Endothelial cell (in vitro differentiated cells): ENCODE measurements around the gene PSME1. TPM values are rescaled to one million over a fixed set of nuclear protein-coding genes. Genes with fewer than 3 reads are reported as not detected.

Experiments
- DNase-seq: peaks from one replicate; pipeline ENCODE4 v3.0.0; 2021; ENCODE audit warnings: low spot score
- H3K27ac Mint-ChIP-seq: one replicate; pipeline ENCODE4 v1.8.0; 2021; ENCODE audit warnings: mixed read lengths, inconsistent platforms; ENCODE audit not compliant: unreplicated experiment
- H3K27me3 Mint-ChIP-seq: one replicate; pipeline ENCODE4 v1.8.0; 2021; ENCODE audit warnings: mild to moderate bottlenecking, moderate library complexity, mixed read lengths, inconsistent platforms; ENCODE audit not compliant: unreplicated experiment
- H3K36me3 Mint-ChIP-seq: one replicate; pipeline ENCODE4 v1.8.0; 2021; ENCODE audit warnings: mild to moderate bottlenecking, low read depth, mixed read lengths, inconsistent platforms; ENCODE audit not compliant: unreplicated experiment
- H3K4me1 Mint-ChIP-seq: one replicate; pipeline ENCODE4 v1.8.0; 2021; ENCODE audit warnings: mild to moderate bottlenecking, mixed read lengths, inconsistent platforms; ENCODE audit not compliant: unreplicated experiment
- H3K4me3 Mint-ChIP-seq: one replicate; pipeline ENCODE4 v1.8.0; 2021; ENCODE audit warnings: mild to moderate bottlenecking, mixed read lengths, inconsistent platforms; ENCODE audit not compliant: unreplicated experiment
- H3K9me3 Mint-ChIP-seq: one replicate; pipeline ENCODE4 v1.8.0; 2021; ENCODE audit warnings: mixed read lengths, inconsistent platforms; ENCODE audit not compliant: unreplicated experiment
- total RNA-seq: library from RNA; stranded (reverse); fragmentation: NEBNext Ultra II Directional; extraction: Animal tissue kit (Norgen Biotek cat#: 25700); gene quantifications from one replicate; pipeline ENCODE4 v1.2.1, GENCODE V29; 2021; ENCODE audit not compliant: unreplicated experiment
- TF ChIP-seq, protein P1 (sequence below): fragments of 200-600 bp; sonication (generic); IDR thresholded peaks from one replicate; pipeline ENCODE4 v1.5.0; 2021; ENCODE audit warnings: antibody characterized with exemption; ENCODE audit not compliant: unreplicated experiment

The PSME1 gene
- total RNA-seq, 1 donor from 2014 or later, result 43.6 TPM

DNA sequence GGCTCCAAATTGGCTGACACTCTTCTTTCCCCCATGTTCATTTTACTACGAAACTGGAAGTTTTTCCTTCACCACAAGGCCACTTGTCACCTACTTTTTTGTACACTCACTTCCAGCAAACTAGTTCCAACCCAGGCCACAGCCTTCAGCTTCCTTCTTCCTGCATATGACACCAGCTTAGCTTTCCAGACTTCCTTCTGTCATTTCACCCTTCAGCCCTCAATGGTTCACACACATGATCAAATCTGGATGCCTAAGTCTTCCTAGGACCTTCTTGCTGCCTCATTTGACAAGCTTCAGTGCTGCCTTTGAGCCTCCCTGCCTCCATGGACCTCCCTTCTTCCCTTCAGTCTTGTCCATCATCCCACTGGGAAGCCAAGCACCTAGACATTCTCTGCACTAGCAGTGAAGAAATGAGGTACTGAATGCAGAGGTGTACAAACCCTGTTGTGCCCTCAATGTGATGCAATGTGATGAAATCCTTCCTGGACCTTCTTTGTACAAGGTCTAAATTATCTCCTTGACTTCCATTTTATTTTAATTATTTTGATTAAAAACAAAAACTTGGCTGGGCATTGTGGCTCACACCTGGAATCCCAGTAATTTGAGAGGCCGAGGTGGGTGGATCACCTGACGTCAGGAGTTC is 31.6 kb downstream of the PSME1 start:
- Mint-ChIP-seq H3K9me3 (no peaks in the 10 kb centered on the region), H3K4me3 (peak overlapping the region; percentile 48), H3K4me1 (peaks cover 3% of the 10 kb centered on the region), H3K36me3 (peaks cover 39% of the 10 kb centered on the region), H3K27me3 (peaks cover 4% of the 10 kb centered on the region), H3K27ac (no peak overlapping the region)
- no peak for DNase-seq
- TF ChIP-seq, protein P1, sequence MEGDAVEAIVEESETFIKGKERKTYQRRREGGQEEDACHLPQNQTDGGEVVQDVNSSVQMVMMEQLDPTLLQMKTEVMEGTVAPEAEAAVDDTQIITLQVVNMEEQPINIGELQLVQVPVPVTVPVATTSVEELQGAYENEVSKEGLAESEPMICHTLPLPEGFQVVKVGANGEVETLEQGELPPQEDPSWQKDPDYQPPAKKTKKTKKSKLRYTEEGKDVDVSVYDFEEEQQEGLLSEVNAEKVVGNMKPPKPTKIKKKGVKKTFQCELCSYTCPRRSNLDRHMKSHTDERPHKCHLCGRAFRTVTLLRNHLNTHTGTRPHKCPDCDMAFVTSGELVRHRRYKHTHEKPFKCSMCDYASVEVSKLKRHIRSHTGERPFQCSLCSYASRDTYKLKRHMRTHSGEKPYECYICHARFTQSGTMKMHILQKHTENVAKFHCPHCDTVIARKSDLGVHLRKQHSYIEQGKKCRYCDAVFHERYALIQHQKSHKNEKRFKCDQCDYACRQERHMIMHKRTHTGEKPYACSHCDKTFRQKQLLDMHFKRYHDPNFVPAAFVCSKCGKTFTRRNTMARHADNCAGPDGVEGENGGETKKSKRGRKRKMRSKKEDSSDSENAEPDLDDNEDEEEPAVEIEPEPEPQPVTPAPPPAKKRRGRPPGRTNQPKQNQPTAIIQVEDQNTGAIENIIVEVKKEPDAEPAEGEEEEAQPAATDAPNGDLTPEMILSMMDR, result no peak

DNA sequence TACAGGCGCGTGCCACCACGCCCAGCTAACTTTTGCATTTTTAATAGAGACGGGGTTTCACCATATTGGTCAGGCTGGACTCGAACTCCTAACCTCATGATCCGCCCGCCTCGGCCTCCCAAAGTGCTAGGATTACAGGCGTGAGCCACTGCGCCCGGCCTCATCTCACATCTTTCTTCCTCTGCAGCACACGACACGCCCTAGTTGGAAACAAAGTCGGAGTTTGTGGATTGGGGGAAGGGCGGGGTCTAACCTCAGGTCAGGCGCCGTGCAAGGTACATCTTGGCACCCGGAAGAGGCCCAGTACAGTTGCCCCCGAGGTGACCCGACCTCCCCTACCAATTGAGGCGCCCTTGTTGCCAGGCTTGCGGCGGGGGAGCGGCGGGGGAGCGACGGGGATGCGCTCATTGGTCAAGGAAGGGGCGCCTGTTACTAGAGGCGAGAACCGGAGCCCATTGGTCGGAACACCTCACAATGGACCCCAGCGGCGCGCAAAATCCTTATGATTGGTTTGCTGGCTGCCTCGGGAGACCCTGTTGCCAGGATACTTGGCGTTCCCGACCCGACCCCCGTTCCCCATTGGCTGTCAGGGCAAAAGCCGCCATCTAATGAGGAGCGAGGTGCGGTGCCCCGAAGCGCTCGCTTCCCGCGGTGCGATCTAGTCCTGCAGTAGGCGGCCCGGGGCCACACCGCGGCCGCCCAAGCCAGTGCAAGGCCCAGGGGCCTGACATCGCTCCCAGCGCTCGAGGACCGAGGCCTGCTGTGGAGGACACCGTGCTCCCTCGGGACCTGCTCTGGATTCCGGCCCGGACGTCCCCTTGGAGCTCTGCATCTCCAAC is 35.6 kb downstream of the PSME1 start, which contains the start of gene REC8:
Gene REC8, plus strand, starts transcription at position 659 of the 839 bp plus-strand sequence. CDS start 473 bp downstream, outside the sequence.
- no peak within 1 kb of the TSS for H3K27ac Mint-ChIP-seq
- H3K36me3 Mint-ChIP-seq, result peaks cover 18% of the 10 kb centered on the region
- no peaks in the 10 kb centered on the region for H3K9me3 Mint-ChIP-seq
- H3K4me3 Mint-ChIP-seq, result peak within 1 kb of the TSS; percentile 89
- peak; percentile 90 for DNase-seq
- H3K4me1 Mint-ChIP-seq, result peaks cover 3% of the 10 kb centered on the region
- H3K27me3 Mint-ChIP-seq, result peaks cover 4% of the 10 kb centered on the region
- TF ChIP-seq, protein P1, result no peak

DNA sequence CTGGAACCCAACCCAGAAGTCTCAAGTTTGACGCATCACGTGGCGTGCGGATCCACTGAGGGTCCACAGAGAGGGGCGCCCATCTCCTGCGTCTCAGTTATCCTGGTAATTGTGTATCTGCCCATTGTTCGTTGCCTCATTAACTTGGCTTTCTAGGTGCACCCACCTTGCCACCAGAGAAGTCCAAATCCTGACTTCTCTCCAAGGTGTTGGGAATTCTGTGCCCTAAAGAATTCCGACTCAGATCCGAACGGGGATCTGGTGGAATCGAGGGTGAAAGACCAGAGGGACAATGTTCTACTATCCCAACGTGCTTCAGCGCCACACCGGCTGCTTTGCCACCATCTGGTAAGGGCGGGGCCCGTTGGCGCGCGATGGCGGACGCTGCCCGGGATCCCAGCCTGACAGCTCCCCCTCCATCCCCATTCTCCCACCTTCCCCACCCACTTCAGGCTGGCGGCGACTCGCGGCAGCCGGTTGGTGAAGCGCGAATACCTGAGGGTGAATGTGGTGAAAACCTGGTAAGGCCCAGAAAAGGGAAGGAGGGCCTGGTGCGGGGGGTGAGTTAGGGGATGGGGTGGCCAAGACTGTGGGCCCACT is 36.4 kb downstream of the PSME1 start:
- no peak overlapping the region for H3K27ac Mint-ChIP-seq
- DNase-seq, result no peak

DNA sequence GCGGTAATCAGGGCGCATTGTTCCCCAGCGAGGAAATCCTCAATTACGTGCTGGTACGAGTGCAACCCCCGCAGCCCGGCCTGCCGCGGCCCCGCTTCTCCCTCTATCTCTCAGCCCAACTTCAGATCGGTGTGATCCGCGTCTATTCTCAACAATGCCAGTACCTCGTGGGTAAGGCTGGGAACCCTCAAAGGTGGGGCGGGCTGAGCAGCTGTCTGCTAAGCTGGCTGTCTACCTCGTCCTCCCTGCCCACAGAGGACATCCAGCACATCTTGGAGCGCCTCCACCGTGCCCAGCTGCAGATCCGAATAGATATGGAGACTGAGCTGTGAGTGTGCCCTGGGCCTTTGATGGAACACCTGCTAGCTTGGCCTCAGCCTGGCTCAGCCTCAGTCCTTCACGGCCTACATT is 36.9 kb downstream of the PSME1 start:
- DNase-seq, result no peak
- Mint-ChIP-seq H3K4me3 (peak overlapping the region; percentile 42), H3K27ac (no peak overlapping the region), H3K4me1 (no peaks in the 10 kb centered on the region), H3K9me3 (no peaks in the 10 kb centered on the region), H3K27me3 (peaks cover 4% of the 10 kb centered on the region), H3K36me3 (peaks cover 18% of the 10 kb centered on the region)
- TF ChIP-seq, protein P1, result no peak

More for the DNA sequence above, 36.4 kb downstream of the PSME1 start:
- no peaks in the 10 kb centered on the region for H3K9me3 Mint-ChIP-seq
- TF ChIP-seq, protein P1, result no peak
- H3K4me1 Mint-ChIP-seq, result peaks cover 2% of the 10 kb centered on the region
- peak overlapping the region; percentile 81 for H3K4me3 Mint-ChIP-seq
- H3K36me3 Mint-ChIP-seq, result peaks cover 21% of the 10 kb centered on the region
- peaks cover 4% of the 10 kb centered on the region for H3K27me3 Mint-ChIP-seq
